ENCODE results near the gene PHLPP1. TPM values are rescaled to one million over a fixed set of nuclear protein-coding genes. Genes with fewer than 3 reads are reported as not detected.

Gene PHLPP1
- total and polyA plus RNA-seq, 2 donors = 3.2 to 4.5 TPM

DNA sequence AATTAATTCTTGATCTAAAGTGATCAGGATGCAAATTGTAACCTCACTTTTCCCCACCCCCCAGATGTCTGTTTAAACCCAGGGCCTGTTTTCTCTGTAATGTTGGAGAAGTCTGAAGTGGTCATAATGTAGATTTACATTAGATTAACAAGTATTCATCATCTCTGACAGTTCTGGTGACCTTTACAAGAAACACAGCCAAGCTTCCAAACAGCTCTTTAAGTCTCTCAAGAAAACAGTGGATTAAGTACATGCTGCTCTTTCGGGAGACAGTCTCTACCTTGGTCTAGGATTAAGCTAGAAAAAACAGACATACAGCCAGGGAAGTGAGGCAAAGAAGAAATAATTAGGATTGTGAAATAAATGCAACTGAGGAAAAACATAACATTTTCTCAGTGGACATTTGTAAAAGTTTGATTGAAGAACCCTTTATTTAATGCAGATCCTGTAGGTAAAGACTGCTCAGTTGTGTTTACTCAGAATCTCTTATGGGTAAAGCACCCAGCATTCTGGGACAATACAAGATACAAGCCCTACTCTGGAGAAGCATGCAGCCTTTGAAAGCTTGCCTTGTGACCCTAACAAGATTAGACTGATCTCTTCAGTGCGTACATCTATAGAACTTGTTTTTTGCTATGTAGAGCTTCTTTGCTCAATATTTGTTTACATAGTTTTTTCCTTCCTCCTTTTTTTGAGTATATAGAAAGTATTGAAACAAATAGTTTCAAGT lies 203.9 kb downstream of the PHLPP1 start:
- DNase-seq (ENCODE audit: low read depth in 6 of 9, low spot score in 9 of 9) = no peak
- 76% methylated on average over 2 of the region's 2 CpGs for WGBS
- Histone ChIP-seq H3K4me3 (ENCODE audit: low read length in 2 of 2) (no peak overlapping the region), H3K9me3 (ENCODE audit: control insufficient read depth in 2 of 2, insufficient read depth in 1 of 2, low read length in 1 of 2) (no peaks in the 10 kb centered on the region), H3K4me1 (ENCODE audit: control insufficient read depth in 2 of 2, insufficient read depth in 2 of 2, low read length in 2 of 2) (no peaks in the 10 kb centered on the region), H3K27ac (ENCODE audit: low read depth in 1 of 2, low read length in 1 of 2) (no peak overlapping the region), H3K27me3 (ENCODE audit: control insufficient read depth in 2 of 2, insufficient read depth in 1 of 2, low read length in 1 of 2) (no peaks in the 10 kb centered on the region), H3K36me3 (ENCODE audit: control insufficient read depth in 2 of 2, insufficient read depth in 2 of 2, low read length in 1 of 2) (peaks cover 0 to 6% of the 10 kb centered on the region in 2 donors)

- Histone ChIP-seq H3K27me3 (ENCODE audit: control insufficient read depth in 2 of 2, insufficient read depth in 1 of 2, low read length in 1 of 2) (no peaks in the 10 kb centered on the region), H3K4me1 (ENCODE audit: control insufficient read depth in 2 of 2, insufficient read depth in 2 of 2, low read length in 2 of 2) (no peaks in the 10 kb centered on the region), H3K9me3 (ENCODE audit: control insufficient read depth in 2 of 2, insufficient read depth in 1 of 2, low read length in 1 of 2) (no peaks in the 10 kb centered on the region), H3K4me3 (ENCODE audit: low read length in 2 of 2) (no peak overlapping the region), H3K36me3 (ENCODE audit: control insufficient read depth in 2 of 2, insufficient read depth in 2 of 2, low read length in 1 of 2) (peaks cover 0 to 2% of the 10 kb centered on the region in 2 donors), H3K27ac (ENCODE audit: low read depth in 1 of 2, low read length in 1 of 2) (no peak overlapping the region)
- WGBS = 98% methylated on average over 5 of the region's 5 CpGs
- no peak for DNase-seq (ENCODE audit: low read depth in 6 of 9, low spot score in 9 of 9)
These were observed 209.8 kb downstream of the PHLPP1 start for GRCh38 chr18:62925031-62925688.

DNA sequence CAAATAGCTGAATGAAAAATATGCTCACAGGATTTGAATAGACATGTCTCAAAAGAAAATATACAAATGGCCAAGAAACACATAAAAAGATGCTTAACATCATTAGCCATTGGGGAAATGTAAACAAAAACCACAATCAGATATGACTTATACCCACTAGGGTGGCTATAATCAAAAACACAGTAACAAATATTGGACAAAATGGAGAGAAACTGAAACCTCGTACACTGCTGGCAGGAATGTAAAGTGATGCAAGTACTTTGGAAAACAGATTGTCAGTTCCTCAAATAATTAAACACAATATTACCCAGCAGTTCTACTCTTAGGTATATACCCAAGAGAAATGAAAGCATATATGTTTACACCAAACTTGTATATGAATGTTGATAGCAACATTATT lies 213.0 kb downstream of the PHLPP1 start:
- WGBS = 94% methylated on average over 1 of the region's 1 CpG
- Histone ChIP-seq H3K27ac (ENCODE audit: low read depth in 1 of 2, low read length in 1 of 2) (no peak overlapping the region), H3K4me1 (ENCODE audit: control insufficient read depth in 2 of 2, insufficient read depth in 2 of 2, low read length in 2 of 2) (no peaks in the 10 kb centered on the region), H3K27me3 (ENCODE audit: control insufficient read depth in 2 of 2, insufficient read depth in 1 of 2, low read length in 1 of 2) (no peaks in the 10 kb centered on the region), H3K9me3 (ENCODE audit: control insufficient read depth in 2 of 2, insufficient read depth in 1 of 2, low read length in 1 of 2) (no peaks in the 10 kb centered on the region), H3K4me3 (ENCODE audit: low read length in 2 of 2) (no peak overlapping the region), H3K36me3 (ENCODE audit: control insufficient read depth in 2 of 2, insufficient read depth in 2 of 2, low read length in 1 of 2) (no peaks in the 10 kb centered on the region)
- DNase-seq (ENCODE audit: low read depth in 6 of 9, low spot score in 9 of 9) = no peak

GRCh38 chr18:62933261-62933887 lies 218.0 kb downstream of the PHLPP1 start:
- Histone ChIP-seq H3K9me3 (ENCODE audit: control insufficient read depth in 2 of 2, insufficient read depth in 1 of 2, low read length in 1 of 2) (no peaks in the 10 kb centered on the region), H3K4me1 (ENCODE audit: control insufficient read depth in 2 of 2, insufficient read depth in 2 of 2, low read length in 2 of 2) (no peaks in the 10 kb centered on the region), H3K36me3 (ENCODE audit: control insufficient read depth in 2 of 2, insufficient read depth in 2 of 2, low read length in 1 of 2) (no peaks in the 10 kb centered on the region), H3K27me3 (ENCODE audit: control insufficient read depth in 2 of 2, insufficient read depth in 1 of 2, low read length in 1 of 2) (no peaks in the 10 kb centered on the region), H3K27ac (ENCODE audit: low read depth in 1 of 2, low read length in 1 of 2) (no peak overlapping the region), H3K4me3 (ENCODE audit: low read length in 2 of 2) (no peak overlapping the region)
- DNase-seq (ENCODE audit: low read depth in 6 of 9, low spot score in 9 of 9) = no peak
- WGBS = 95% methylated on average over 2 of the region's 2 CpGs

DNA sequence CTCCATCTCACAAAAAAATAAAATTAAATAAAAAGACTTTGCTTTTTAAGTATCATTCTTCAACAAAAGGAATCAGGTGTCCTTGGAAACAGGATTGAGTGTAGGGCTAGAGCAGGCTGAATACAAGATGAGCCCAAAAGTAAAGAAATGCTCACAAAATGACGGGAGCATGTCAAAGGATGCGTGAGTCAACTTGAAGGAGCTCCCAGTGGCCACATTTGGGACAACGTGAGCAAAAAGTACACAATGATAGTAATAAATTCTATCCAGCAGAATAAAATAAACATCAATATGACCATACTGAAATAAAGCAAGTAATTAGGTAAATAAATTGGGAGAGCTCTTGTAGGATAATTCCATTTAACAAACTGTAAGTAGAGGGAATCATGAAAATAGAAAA lies 220.7 kb downstream of the PHLPP1 start:
- 96% methylated on average over 3 of the region's 3 CpGs for WGBS

DNA sequence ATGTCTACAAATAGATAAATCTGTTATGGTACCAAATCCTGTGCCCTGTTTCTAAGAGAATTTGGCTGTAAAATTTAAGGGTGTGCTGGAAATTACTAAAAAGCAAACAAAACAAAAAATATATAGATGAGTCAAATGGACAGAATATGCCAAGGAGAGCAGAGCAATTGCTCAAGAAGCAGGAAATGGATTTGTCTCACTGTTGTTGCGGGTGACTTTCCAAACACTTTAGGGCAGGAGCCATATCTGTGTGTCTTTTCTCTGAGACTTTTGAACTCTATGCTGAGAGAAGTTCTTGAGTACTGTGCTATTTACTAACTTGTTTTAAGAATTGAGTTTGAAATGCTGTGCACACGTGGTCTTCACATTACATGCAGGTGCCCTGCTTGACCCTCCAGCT lies 221.7 kb downstream of the PHLPP1 start:
- Histone ChIP-seq H3K4me3 (ENCODE audit: low read length in 2 of 2) (no peak overlapping the region), H3K4me1 (ENCODE audit: control insufficient read depth in 2 of 2, insufficient read depth in 2 of 2, low read length in 2 of 2) (no peaks in the 10 kb centered on the region), H3K27ac (ENCODE audit: low read depth in 1 of 2, low read length in 1 of 2) (no peak overlapping the region), H3K27me3 (ENCODE audit: control insufficient read depth in 2 of 2, insufficient read depth in 1 of 2, low read length in 1 of 2) (no peaks in the 10 kb centered on the region), H3K9me3 (ENCODE audit: control insufficient read depth in 2 of 2, insufficient read depth in 1 of 2, low read length in 1 of 2) (no peaks in the 10 kb centered on the region), H3K36me3 (ENCODE audit: control insufficient read depth in 2 of 2, insufficient read depth in 2 of 2, low read length in 1 of 2) (no peaks in the 10 kb centered on the region)
- 96% methylated on average over 2 of the region's 2 CpGs for WGBS
- DNase-seq (ENCODE audit: low read depth in 6 of 9, low spot score in 9 of 9) = no peak

More for the DNA sequence above, 220.7 kb downstream of the PHLPP1 start:
- H3K36me3 ChIP-seq (ENCODE audit: control insufficient read depth in 2 of 2, insufficient read depth in 2 of 2, low read length in 1 of 2) = no peaks in the 10 kb centered on the region
- no peaks in the 10 kb centered on the region for H3K27me3 ChIP-seq (ENCODE audit: control insufficient read depth in 2 of 2, insufficient read depth in 1 of 2, low read length in 1 of 2)
- no peaks in the 10 kb centered on the region for H3K9me3 ChIP-seq (ENCODE audit: control insufficient read depth in 2 of 2, insufficient read depth in 1 of 2, low read length in 1 of 2)
- no peak for DNase-seq (ENCODE audit: low read depth in 6 of 9, low spot score in 9 of 9)
- H3K27ac ChIP-seq (ENCODE audit: low read depth in 1 of 2, low read length in 1 of 2) = no peak overlapping the region
- no peak overlapping the region for H3K4me3 ChIP-seq (ENCODE audit: low read length in 2 of 2)
- H3K4me1 ChIP-seq (ENCODE audit: control insufficient read depth in 2 of 2, insufficient read depth in 2 of 2, low read length in 2 of 2) = no peaks in the 10 kb centered on the region

- no peak overlapping the region for H3K4me3 ChIP-seq (ENCODE audit: low read length in 2 of 2)
- no peaks in the 10 kb centered on the region for H3K4me1 ChIP-seq (ENCODE audit: control insufficient read depth in 2 of 2, insufficient read depth in 2 of 2, low read length in 2 of 2)
- WGBS = 39% methylated on average over 1 of the region's 1 CpG
- no peaks in the 10 kb centered on the region for H3K27me3 ChIP-seq (ENCODE audit: control insufficient read depth in 2 of 2, insufficient read depth in 1 of 2, low read length in 1 of 2)
- no peaks in the 10 kb centered on the region for H3K9me3 ChIP-seq (ENCODE audit: control insufficient read depth in 2 of 2, insufficient read depth in 1 of 2, low read length in 1 of 2)
- no peak overlapping the region for H3K27ac ChIP-seq (ENCODE audit: low read depth in 1 of 2, low read length in 1 of 2)
- no peak for DNase-seq (ENCODE audit: low read depth in 6 of 9, low spot score in 9 of 9)
- H3K36me3 ChIP-seq (ENCODE audit: control insufficient read depth in 2 of 2, insufficient read depth in 2 of 2, low read length in 1 of 2) = no peaks in the 10 kb centered on the region
These were observed 222.7 kb downstream of the PHLPP1 start for GRCh38 chr18:62938006-62938405.

- DNase-seq (ENCODE audit: low read depth in 6 of 9, low spot score in 9 of 9) = no peak
- H3K36me3 ChIP-seq (ENCODE audit: control insufficient read depth in 2 of 2, insufficient read depth in 2 of 2, low read length in 1 of 2) = peaks cover 0 to 4% of the 10 kb centered on the region in 2 donors
- H3K27me3 ChIP-seq (ENCODE audit: control insufficient read depth in 2 of 2, insufficient read depth in 1 of 2, low read length in 1 of 2) = no peaks in the 10 kb centered on the region
- H3K9me3 ChIP-seq (ENCODE audit: control insufficient read depth in 2 of 2, insufficient read depth in 1 of 2, low read length in 1 of 2) = no peaks in the 10 kb centered on the region
- H3K4me1 ChIP-seq (ENCODE audit: control insufficient read depth in 2 of 2, insufficient read depth in 2 of 2, low read length in 2 of 2) = no peaks in the 10 kb centered on the region
- no peak overlapping the region for H3K4me3 ChIP-seq (ENCODE audit: low read length in 2 of 2)
- no peak overlapping the region for H3K27ac ChIP-seq (ENCODE audit: low read depth in 1 of 2, low read length in 1 of 2)
These were observed 223.1 kb downstream of the PHLPP1 start for GRCh38 chr18:62938487-62938886.

DNA sequence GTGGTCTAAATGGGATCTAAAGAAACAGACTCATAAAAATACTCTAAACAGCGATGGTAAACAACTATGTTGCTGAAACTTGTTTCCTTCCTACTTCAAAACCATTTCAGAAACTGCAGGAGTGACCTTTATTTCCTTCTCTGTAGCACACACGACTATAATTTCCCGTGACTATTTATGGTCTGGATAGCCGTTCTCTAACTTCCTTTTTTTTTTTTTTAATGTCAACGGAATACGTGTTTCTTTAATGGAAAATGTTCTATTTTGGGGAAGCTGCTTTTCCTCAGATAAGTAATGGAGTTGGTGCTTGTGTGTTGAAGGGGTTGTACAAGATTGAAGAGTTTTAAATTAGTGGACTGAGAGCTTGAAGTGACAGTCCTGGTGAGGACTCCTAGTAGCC lies 224.1 kb downstream of the PHLPP1 start:
- Histone ChIP-seq H3K27ac (ENCODE audit: low read depth in 1 of 2, low read length in 1 of 2) (no peak overlapping the region), H3K4me3 (ENCODE audit: low read length in 2 of 2) (no peak overlapping the region), H3K4me1 (ENCODE audit: control insufficient read depth in 2 of 2, insufficient read depth in 2 of 2, low read length in 2 of 2) (no peaks in the 10 kb centered on the region), H3K27me3 (ENCODE audit: control insufficient read depth in 2 of 2, insufficient read depth in 1 of 2, low read length in 1 of 2) (no peaks in the 10 kb centered on the region), H3K9me3 (ENCODE audit: control insufficient read depth in 2 of 2, insufficient read depth in 1 of 2, low read length in 1 of 2) (no peaks in the 10 kb centered on the region), H3K36me3 (ENCODE audit: control insufficient read depth in 2 of 2, insufficient read depth in 2 of 2, low read length in 1 of 2) (peaks cover 0 to 5% of the 10 kb centered on the region in 2 donors)
- DNase-seq (ENCODE audit: low read depth in 6 of 9, low spot score in 9 of 9) = no peak
- 14% methylated on average over 6 of the region's 6 CpGs for WGBS
